BJ (cell line): ENCODE results near the gene DSTYK. TPM values are rescaled to one million over a fixed set of nuclear protein-coding genes. Genes with fewer than 3 reads are reported as not detected.
"Not testable (repeated sequence)": the region's sequence is repeated elsewhere in the genome, so short reads cannot be mapped to it uniquely, and the experiment has no call there.

Experiments
- CTCF ChIA-PET: fragments of 350-600 bp; formaldehyde crosslinking; extraction: SDS; loops from one replicate; lab custom pipeline; 2021; ENCODE audit warnings: antibody characterized with exemption, inconsistent platforms; lab: Yijun Ruan, JAX
- POLR2A ChIA-PET: fragments of 300-600 bp; sonication (Branson Sonifier 250); formaldehyde crosslinking; extraction: SDS; loops from one replicate; lab custom pipeline; 2021; ENCODE audit warnings: antibody characterized with exemption; lab: Charles Lee
- DNase-seq: peaks from one replicate; pipeline ENCODE4 v3.0.0-alpha.2; 2011; ENCODE audit warnings: low read depth
- H3K27me3 ChIP-seq: 2 replicates; pipeline ENCODE4 v1.6.0; 2011; ENCODE audit warnings: low read length; ENCODE audit not compliant: control insufficient read depth, insufficient read depth
- H3K36me3 ChIP-seq: 2 replicates; pipeline ENCODE4 v1.5.1; 2011; ENCODE audit warnings: low read length; ENCODE audit not compliant: control insufficient read depth, insufficient read depth
- H3K4me3 ChIP-seq: 2 replicates; pipeline ENCODE4 v1.5.1; 2011; ENCODE audit warnings: low read depth, mild to moderate bottlenecking, control low read depth, low read length
- CTCF ChIP-seq: IDR thresholded peaks from 2 replicates; pipeline ENCODE4 v1.5.1; 2011; ENCODE audit warnings: low read depth, mild to moderate bottlenecking, control low read depth, inconsistent platforms, low read length, moderate library complexity; ENCODE audit not compliant: insufficient read depth
- polyA plus RNA-seq: library from polyadenylated mRNA; depleted of rRNA; stranded (reverse); fragments of >200 nt; gene quantifications from 2 replicates; pipeline ENCODE4 v1.2.3, GENCODE V29; 2011

Gene DSTYK
- polyA plus RNA-seq, 1 experiment, result 9.7 TPM

- no peak for TF ChIP-seq CTCF
- no peak for DNase-seq
- ChIA-PET CTCF (interaction anchor here (1.0 to 6.9 kb wide), 4 partner anchors 8 to 19 kb away, joined by 3 to 34 read pairs (median 14); partner anchors contain the start of gene TMCC2), POLR2A (no interaction called here)
- Histone ChIP-seq H3K27me3 (no peaks in the 10 kb centered on the region; the same call in 1 of the 2 replicates), H3K36me3 (0 out of 2 replicates have a peak, but pooled peaks cover 2% of the 10 kb centered on the region), H3K4me3 (no peak overlapping the region)
These were observed 25.5 kb upstream of the DSTYK start for GRCh38 chr1:205236951-205237475.

- no peak overlapping the region for H3K4me3 ChIP-seq
- no peak for TF ChIP-seq CTCF
- H3K27me3 ChIP-seq, result no peaks in the 10 kb centered on the region; the same call in 1 of the 2 replicates
- DNase-seq, result no peak
- no peaks in the 10 kb centered on the region for H3K36me3 ChIP-seq
- CTCF ChIA-PET, result interaction anchor here (1.0 to 6.9 kb wide), 3 partner anchors 8 to 20 kb away, joined by 3 to 34 read pairs (median 24); partner anchors contain the start of gene TMCC2
- POLR2A ChIA-PET, result no interaction called here
These were observed 25.0 kb upstream of the DSTYK start for GRCh38 chr1:205236526-205236925.

GRCh38 chr1:205235951-205236350, 24.4 kb upstream of the DSTYK start:
- no peak for DNase-seq
- Histone ChIP-seq H3K4me3 (no peak overlapping the region), H3K27me3 (no peaks in the 10 kb centered on the region; the same call in 1 of the 2 replicates), H3K36me3 (no peaks in the 10 kb centered on the region)
- no peak for TF ChIP-seq CTCF
- ChIA-PET POLR2A (no interaction called here), CTCF (interaction anchor here (0.8 to 6.9 kb wide), 3 partner anchors 20 to 113 kb away, joined by 3 to 34 read pairs (median 3); no protein-coding TSS in a partner anchor)

GRCh38 chr1:205233986-205234385, 22.5 kb upstream of the DSTYK start:
- DNase-seq, CTCF ChIA-PET, POLR2A ChIA-PET, H3K4me3 ChIP-seq, H3K36me3 ChIP-seq, H3K27me3 ChIP-seq: not testable (repeated sequence)

GRCh38 chr1:205232945-205233397, 21.5 kb upstream of the DSTYK start:
- CTCF ChIA-PET, result interaction anchor here (1.4 kb wide), 1 partner anchor 10 kb away, joined by 3 read pairs; no protein-coding TSS in a partner anchor
- POLR2A ChIA-PET, result no interaction called here
- H3K27me3 ChIP-seq, result no peaks in the 10 kb centered on the region

More at GRCh38 chr1:205232945-205233397, 21.5 kb upstream of the DSTYK start:
- Histone ChIP-seq H3K4me3 (no peak overlapping the region), H3K36me3 (no peaks in the 10 kb centered on the region)
- DNase-seq, result no peak
- TF ChIP-seq CTCF, result no peak
